HEK293T (cell line): ENCODE data around the gene WIPF1.

Experiments
- BHLHE40 ChIP-seq: fragments of 450-650 bp; IDR thresholded peaks from 2 replicates; pipeline ENCODE4 v1.6.1; 2016; ENCODE audit warnings: mild to moderate bottlenecking, moderate library complexity, borderline replicate concordance
- ELF4 ChIP-seq: fragments of 450-650 bp; IDR thresholded peaks from 2 replicates; pipeline ENCODE4 v1.6.1; 2017; ENCODE audit warnings: antibody characterized with exemption
- FOXK2 ChIP-seq: fragments of 450-650 bp; IDR thresholded peaks from 2 replicates; pipeline ENCODE4 v1.6.1; 2016; ENCODE audit warnings: mild to moderate bottlenecking
- FOXM1 ChIP-seq: fragments of 450-650 bp; IDR thresholded peaks from 2 replicates; pipeline ENCODE4 v1.6.1; 2017; ENCODE audit warnings: mild to moderate bottlenecking, borderline replicate concordance
- HDGF ChIP-seq: fragments of 450-650 bp; IDR thresholded peaks from 2 replicates; pipeline ENCODE4 v1.6.1; 2017; ENCODE audit warnings: antibody characterized with exemption, borderline replicate concordance
- L3MBTL2 ChIP-seq: fragments of 450-650 bp; conservative IDR thresholded peaks from 2 replicates; pipeline ENCODE4 v1.6.1; 2016; ENCODE audit warnings: mild to moderate bottlenecking
- NFRKB ChIP-seq: fragments of 450-650 bp; IDR thresholded peaks from 2 replicates; pipeline ENCODE4 v1.6.1; 2016; ENCODE audit warnings: mild to moderate bottlenecking, moderate library complexity
- SP1 ChIP-seq: fragments of 450-650 bp; IDR thresholded peaks from 2 replicates; pipeline ENCODE4 v1.6.1; 2017
- SUZ12 ChIP-seq: fragments of 450-650 bp; IDR thresholded peaks from 2 replicates; pipeline ENCODE4 v1.6.1; 2016; ENCODE audit warnings: mild to moderate bottlenecking
- TARDBP ChIP-seq: fragments of 450-650 bp; IDR thresholded peaks from 2 replicates; pipeline ENCODE4 v1.6.1; 2016
- TF ChIP-seq, protein P1 (sequence below): fragments of 450-650 bp; IDR thresholded peaks from 2 replicates; pipeline ENCODE4 v1.6.1; 2016

DNA sequence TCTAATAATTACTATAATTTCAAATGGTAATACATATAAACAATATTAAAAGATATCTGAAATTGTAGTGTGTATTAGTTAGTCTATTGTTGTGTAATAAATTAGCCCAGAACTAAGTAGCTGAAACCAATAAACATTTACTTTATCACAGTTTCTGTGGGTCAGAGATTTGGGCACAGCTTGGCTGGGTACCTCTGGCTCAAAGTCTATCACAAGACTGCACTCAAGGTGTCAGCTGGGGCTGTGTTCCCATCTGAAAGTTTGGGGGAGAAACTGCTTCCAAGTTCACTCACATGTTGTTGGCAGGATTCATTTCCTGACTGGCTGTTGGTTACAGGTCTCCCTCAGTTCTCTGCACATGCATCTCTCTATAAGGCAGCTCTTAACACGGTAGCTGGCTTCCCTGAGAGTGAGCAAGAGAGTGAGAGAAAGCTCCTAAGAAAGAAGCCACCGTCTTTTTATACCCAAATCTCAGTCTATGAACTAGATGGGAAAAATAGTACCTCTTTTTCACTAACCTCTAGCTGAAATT, 25.6 kb upstream of the WIPF1 start:
- TF ChIP-seq FOXM1 (no peak), FOXK2 (no peak), SUZ12 (no peak), TARDBP (no peak), BHLHE40 (no peak), NFRKB (no peak), HDGF (no peak), ELF4 (no peak), SP1 (no peak), L3MBTL2 (no peak)
- TF ChIP-seq, protein P1, sequence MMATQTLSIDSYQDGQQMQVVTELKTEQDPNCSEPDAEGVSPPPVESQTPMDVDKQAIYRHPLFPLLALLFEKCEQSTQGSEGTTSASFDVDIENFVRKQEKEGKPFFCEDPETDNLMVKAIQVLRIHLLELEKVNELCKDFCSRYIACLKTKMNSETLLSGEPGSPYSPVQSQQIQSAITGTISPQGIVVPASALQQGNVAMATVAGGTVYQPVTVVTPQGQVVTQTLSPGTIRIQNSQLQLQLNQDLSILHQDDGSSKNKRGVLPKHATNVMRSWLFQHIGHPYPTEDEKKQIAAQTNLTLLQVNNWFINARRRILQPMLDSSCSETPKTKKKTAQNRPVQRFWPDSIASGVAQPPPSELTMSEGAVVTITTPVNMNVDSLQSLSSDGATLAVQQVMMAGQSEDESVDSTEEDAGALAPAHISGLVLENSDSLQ: no peak
